Astrocyte of the cerebellum (primary cell): ENCODE measurements around the gene PRRT1B.

ENCODE experiments used
- DNase-seq: peaks from one replicate; pipeline ENCODE4 v3.0.0-alpha.2; 2011; ENCODE audit warnings: low read depth
- H3K4me3 ChIP-seq: 2 replicates; pipeline ENCODE4 v1.5.1; 2011; ENCODE audit warnings: mild to moderate bottlenecking, low read depth, low read length, moderate library complexity
- CTCF ChIP-seq: IDR thresholded peaks from 2 replicates; pipeline ENCODE4 v1.5.1; 2012; ENCODE audit warnings: low read length, low read depth, moderate library complexity, mild to moderate bottlenecking; ENCODE audit errors: missing control alignments
- in situ Hi-C: cut with HindIII; loops from 2 replicates; pipeline ENCODE4 v1.10.0; 2017; ENCODE audit warnings: low sequenced_read_pairs

The PRRT1B gene

GRCh38 chr9:131587331-131587730, 42.0 kb downstream of the PRRT1B start:
- in situ Hi-C loops, result no loop called here
- DNase-seq, result no peak
- no peak for TF ChIP-seq CTCF
- no peak overlapping the region for H3K4me3 ChIP-seq

- DNase-seq, result no peak
- in situ Hi-C loops, result no loop called here
- H3K4me3 ChIP-seq, result no peak overlapping the region
- no peak for TF ChIP-seq CTCF
Observed at GRCh38 chr9:131587906-131588305, 42.6 kb downstream of the PRRT1B start.

- no peak for TF ChIP-seq CTCF
- in situ Hi-C loops, result no loop called here
- no peak overlapping the region for H3K4me3 ChIP-seq
- DNase-seq, result no peak
Observed at GRCh38 chr9:131588396-131588795, 43.1 kb downstream of the PRRT1B start.

- TF ChIP-seq CTCF, result no peak
- no peak overlapping the region for H3K4me3 ChIP-seq
- in situ Hi-C loops, result no loop called here
- no peak for DNase-seq
Observed at GRCh38 chr9:131589124-131589711, 43.9 kb downstream of the PRRT1B start.

- no peak overlapping the region for H3K4me3 ChIP-seq
- in situ Hi-C loops, result no loop called here
- no peak for DNase-seq
- TF ChIP-seq CTCF, result no peak
Observed at GRCh38 chr9:131589993-131590392, 44.7 kb downstream of the PRRT1B start.

- in situ Hi-C loops, result no loop called here
- TF ChIP-seq CTCF, result no peak
- H3K4me3 ChIP-seq, result no peak overlapping the region
- DNase-seq, result no peak
Observed at GRCh38 chr9:131590449-131590848, 45.1 kb downstream of the PRRT1B start.
